Activated effector memory CD4-positive, alpha-beta T cell treated with Interleukin-2 at 50 U/mL for 16 hours (primary cell): Measurements from ENCODE around the gene MCTP1.

Source experiments
- DNase-seq: peaks from one replicate; pipeline ENCODE4 v3.0.0-alpha.2; 2020

Gene MCTP1

DNA sequence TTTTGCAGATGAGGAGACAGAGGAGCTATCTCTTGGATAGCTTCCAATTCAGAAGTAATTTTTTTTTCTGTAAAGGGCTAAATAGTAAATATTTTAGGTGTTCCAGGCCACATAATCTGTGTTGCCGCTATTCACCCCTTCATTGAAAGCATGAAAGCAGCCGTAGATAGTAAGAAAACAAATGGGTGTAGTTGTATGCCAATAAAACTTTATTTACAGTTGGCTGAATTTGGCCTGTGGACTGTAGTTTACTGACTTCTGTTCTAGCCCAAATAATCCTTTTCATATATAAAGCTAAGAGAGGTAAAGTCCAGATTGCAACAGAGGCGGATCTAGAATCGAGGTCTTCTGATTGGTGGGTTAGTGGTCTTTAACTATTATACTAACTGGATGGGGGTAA, 537.5 kb downstream of the MCTP1 start:
- DNase-seq: no peak

DNA sequence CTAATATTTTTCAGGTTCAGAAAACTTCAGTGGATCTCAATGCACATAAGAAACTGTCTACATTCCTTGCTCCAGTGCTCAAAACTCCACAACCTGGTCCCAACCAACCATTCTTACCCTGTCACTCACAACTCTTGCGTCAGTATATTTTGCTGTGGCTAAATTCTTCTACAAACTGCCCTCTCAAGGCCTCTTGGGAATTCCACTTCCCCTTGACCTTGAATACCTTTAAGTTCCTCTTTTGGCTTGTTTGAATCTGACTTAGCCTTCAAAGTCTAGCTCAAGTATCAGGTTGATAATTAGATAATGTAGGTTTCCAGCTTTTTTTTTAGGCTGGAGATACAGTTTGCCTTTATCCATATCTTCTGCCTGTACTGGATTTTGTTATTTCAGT, 538.2 kb downstream of the MCTP1 start:
- no peak for DNase-seq

DNA sequence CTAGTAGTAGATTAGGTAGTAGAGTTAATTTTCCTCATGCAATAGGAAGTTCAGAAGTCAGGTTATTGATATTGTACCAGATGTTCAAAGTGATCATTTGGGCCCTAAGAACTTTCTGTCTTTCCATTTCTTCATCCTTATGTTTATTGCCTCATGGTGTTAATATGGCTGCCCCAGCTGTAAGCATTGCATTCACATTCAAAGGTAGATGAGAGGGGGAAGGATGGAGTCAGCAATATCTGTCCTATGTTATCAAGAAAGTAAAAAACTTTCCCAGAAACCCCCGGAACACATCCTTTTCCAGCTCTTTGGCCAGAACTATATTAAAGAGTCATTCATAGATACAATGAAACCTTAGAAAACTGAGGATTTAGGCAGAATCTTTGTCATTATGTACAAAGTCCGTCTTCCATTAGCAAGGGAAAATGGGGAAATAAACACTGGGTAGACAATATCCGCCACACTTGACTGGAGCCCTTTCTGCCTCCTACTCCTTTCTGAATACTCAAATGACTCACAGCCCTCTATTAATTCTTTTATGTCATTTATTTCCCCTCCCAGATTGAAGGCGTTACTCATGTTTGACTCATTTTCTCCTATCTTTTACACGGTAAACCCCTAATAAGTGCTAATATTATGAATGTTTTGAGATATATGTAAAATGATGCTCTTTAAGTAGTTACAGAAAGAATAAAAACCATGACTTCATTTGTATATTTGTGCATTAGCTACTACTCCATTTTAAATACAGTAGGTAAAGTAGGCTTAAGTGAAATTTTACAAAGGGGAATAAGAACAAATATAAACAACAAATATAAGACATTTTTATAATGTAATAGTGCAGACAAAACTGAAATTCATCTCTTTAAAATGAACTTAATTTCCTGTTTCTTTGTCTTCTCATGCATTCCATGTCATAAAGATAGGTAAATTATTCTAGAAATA, 538.8 kb downstream of the MCTP1 start:
- no peak for DNase-seq

DNA sequence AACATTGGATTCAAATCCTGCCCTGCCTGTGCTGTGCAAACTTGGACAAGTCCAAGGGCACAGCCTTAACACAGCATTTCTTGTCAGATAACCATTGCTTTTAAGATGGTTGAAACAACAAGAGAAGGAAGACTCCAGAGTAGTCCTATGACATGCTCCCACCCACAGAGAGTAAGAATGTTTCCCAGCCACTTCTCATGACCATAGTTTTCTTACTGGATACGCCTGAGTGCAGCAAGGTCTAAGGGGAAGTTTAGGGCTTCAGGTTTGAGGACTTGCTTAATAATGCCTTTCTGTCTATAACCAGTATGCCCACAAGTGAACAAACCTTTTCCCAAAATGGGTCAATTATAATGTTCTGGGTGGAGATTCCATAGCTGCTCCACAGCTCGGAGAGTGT, 540.0 kb downstream of the MCTP1 start:
- no peak for DNase-seq

DNA sequence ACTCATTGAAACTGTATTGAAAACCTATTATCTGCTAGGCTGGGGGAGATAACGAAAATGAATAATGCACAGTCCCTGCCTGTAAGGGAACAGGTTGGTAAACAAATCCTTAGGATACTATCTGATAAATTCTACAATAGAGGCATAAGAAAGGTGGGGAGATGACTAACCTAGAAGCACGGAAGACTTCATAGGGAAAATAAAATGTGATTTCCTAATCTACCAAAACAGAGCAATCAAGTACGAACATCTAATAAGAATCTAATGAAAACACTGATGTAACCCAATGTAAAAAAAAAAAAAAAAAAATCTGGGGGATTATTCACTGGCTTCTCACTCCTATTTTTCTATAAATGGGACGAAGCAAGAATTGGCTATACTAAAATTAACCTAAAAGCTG, 542.0 kb downstream of the MCTP1 start:
- no peak for DNase-seq

DNA sequence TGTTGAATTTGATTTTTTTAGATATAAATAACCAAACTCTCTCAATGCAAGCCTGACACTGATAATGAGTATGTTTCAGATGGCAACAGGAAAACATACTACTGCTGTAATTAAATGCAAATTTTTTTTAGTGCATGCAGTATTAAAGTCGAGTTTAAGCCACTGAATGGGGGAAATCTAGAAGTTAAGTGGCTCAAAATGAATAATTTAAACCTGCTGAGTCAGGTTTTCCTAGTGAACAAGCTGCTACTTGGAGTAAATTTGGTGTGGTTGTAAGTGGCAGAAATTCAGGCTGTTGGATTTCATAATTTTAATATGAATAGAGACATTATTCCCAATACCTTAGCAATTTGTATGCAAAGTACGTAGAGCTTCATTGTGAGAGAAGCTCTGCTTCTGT, 544.6 kb downstream of the MCTP1 start:
- DNase-seq: no peak

DNA sequence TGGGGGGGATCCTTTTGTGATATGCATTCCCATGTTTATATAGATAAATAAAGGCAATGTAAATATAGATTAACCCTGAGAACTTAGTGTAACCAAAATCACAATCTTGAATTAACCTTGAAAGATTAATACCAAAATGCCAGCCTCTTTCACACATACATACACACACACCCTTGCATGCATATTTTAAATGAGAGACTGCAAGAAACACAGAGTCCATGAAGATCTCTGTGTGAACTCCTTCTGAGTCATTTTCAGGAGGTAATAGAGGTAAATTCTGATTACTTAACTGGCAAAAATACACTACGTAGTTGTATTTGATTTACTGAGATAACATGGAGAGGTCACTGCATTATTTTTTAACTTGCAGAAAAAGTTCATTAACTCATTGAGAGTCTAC, 548.4 kb downstream of the MCTP1 start:
- DNase-seq: no peak

DNA sequence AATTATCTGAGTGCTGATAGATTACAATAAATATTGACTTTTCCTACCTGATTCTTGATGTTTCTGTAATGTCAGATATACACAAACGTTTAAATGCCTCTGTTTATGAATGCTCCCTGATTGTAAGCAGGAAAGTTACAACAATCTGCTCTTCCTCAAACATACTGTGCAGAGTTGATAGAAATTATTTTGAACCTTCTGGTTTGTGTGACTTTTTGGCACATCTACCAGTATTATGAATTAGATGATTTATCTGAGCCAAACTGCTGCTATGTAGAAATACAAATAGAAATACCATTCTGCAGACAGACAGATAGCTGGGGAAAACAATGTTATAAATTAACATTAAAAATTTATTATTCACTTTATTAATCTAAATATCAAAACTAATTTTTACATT, 553.4 kb downstream of the MCTP1 start:
- DNase-seq: no peak

DNA sequence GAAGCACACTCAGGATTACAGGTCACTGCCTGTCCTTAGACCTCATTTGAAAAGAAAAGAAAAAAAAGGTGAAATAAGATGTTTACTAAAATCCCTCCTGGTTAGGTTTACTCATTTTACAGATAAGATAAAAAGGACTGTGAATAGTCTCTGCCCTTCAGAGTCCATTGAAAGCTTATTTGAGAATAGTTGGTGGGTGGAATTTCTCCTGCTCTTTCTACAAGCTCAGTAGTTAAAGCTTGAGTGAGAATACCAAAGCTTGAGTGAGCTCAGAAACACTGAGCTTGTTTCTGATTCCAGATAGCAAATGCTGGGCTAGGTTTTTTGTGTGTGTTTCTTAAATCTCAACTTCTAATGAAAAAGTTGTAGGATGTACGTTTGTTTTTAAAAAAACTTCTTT, 559.8 kb downstream of the MCTP1 start:
- no peak for DNase-seq

DNA sequence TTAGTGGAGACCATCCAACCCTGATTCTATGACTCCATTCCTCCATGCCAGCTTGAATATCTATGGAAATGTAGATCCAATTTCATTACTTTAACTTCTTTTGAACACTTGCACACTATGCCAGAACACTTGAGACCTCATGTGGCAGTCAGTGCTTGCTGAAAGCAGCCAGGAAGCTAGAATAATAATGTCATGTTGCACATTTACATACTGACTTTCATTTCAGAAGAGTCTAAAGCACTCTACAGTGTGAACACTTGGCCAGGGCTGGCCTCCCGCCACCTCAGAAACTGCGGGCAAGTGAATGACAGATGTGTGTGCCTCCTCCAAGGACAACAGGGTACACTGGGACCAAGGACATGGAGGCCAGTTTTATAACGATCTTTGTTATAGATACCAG, 569.1 kb downstream of the MCTP1 start:
- no peak for DNase-seq

DNA sequence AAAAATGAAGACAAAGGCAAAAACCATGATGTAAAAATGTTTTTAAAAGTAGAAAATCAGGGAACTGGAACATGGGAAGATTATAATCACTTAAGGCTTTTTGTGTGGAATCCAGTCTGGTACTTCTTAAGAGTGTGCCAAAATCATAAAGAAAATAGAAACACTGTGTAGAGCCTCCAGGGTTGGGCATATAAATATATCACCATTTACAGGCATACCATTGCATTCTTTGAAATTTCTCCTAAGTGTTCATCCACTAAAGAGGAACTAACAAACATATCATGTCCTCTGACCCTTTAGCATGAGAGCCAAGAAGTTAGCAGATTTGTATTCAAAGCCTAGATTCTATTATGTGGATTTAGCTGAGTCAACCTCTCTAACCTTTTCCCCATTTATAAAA, 573.1 kb downstream of the MCTP1 start:
- DNase-seq: no peak

DNA sequence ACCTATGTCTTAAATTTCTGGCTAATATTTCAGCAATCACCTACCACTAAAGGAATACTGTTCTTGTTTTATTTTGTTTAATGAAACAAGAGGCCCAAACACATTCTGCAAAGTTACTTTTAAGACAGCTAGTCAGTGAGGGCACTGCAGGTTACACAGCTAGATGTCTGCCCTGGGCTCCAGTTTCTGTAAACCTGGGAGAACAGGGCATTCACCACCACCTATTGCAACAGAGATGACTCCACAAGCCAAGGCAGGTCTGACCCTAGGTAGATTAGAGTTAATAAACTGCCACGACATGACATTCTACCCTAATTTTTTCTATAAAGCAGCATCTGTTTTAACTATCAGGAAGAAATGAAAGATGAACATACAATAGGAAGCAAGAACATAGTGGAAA, 575.6 kb downstream of the MCTP1 start:
- DNase-seq: no peak

DNA sequence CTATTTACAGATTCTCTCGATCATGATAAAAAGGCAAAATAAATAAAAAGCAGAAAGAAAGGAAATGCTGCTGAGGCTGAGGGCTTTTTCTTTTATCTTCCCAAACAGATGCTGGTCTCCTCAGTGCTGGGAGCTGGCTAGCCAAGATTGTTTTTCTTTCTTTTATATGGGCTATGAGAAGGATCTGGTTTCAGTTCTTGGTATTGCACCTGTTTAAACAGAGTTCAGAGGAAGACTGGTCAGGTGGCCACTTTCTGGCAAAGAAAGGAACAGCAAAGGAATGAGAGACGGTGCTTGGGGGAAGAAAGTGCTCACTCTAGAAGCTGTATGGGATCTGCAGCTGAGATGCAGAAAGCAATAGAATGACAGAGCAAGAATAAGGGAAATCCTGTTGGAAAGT, 577.5 kb downstream of the MCTP1 start:
- no peak for DNase-seq

DNA sequence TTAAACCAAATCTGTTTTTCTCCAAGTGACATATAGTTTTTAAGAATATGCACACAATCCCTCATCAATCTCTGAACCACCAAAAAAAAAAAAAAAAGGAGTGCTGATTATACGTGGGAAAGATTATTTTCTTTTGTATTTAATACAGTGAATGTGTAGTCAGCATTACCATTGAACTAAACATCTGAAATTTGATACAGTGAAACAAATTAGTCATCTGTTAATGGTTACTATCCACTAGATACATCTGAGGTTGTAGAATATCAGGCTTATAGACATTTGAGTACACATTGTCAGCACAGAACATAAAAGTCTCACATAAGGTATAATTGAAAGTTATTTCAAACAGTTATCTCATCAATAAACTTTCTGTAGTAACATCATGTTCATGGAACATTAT, 579.5 kb downstream of the MCTP1 start:
- DNase-seq: no peak

DNA sequence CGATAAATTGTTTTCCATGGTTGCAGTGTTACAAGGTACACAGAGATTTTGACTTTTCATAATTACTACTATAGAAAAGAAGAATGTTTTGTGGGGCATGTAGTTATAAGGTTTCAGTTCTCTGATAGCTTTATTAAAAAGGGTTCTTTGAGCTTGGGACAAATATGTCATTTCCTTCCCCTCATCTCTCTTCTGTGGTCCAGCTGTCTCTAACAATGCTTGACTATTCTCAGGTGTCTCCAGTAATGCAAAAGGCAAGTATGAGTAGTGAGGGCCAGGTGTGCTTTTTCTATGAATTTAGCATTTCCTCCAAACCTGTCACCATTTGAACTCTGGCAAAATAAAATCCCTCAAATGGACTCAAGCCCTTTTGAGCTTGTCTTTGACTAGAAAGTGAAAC, 582.2 kb downstream of the MCTP1 start:
- no peak for DNase-seq

DNA sequence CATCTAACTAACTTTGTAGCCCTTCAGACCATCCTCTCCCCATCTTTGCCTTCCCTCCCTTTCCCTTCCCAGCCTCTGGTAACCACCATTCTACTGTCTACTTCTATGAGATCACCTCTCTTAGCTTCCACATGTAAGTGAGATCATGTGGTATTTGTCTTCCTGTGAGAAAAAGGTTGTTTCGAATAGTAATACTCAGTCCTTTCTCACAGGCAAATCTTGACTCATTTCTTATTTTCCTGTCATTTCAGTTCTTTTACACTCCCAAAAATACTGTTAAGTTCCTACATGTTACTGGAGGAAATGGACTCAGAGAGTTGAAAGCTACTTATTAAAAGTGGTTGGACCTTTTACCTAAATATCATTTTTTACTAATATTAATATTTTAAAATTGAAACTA, 584.3 kb downstream of the MCTP1 start:
- DNase-seq: no peak

DNA sequence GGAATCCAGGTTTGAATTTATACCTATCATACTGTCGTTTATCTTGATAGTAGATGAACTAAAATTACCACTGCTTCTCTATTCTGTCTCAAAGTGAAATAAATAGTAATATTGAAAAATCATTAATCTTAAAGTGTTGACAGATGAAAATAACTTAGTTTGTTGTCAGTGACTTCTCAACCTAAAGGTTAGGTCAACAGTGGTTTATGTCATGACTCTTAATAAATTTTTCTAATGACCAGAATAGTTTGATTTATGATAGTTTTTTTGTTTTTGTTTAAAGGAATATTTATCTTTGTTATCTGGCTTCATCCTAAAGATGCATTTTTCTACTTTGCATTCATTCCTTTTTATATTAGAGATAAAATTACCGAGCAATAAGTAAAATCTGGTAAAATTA, 585.3 kb downstream of the MCTP1 start:
- no peak for DNase-seq

DNA sequence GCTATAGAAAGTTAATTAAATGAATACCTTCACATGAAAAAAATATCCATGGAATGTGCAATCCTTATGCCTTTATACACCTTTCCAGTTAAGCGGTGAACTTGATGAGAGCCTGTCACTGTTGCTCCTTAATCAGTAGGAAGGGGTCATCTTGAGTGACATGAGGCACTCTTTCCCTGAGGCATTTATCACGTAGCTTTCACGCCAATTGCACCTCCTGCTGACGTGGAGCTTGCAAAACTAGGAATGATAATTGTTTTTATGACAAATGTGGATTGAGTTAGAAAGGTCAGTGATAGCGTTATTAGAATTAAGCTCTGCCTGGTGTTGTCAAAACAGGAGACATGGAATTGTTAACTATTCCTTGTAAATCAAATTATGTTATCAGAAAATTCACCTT, 586.7 kb downstream of the MCTP1 start:
- no peak for DNase-seq

DNA sequence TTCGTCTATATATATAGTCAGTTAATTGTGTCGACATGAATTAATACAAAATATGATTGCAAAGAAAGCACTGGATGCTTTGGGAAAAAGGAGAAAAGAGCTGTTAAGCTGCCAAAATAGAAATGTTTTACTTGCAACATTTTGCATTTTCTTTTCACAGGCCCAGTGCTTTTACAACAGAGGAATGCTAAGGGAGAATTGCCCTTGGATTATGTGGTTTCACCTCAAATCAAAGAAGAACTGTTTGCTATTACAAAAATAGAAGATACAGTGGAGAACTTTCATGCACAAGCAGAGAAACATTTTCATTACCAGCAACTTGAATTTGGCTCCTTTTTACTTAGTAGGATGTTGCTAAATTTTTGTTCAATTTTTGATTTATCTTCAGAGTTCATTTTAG, 590.2 kb downstream of the MCTP1 start:
- DNase-seq: no peak

DNA sequence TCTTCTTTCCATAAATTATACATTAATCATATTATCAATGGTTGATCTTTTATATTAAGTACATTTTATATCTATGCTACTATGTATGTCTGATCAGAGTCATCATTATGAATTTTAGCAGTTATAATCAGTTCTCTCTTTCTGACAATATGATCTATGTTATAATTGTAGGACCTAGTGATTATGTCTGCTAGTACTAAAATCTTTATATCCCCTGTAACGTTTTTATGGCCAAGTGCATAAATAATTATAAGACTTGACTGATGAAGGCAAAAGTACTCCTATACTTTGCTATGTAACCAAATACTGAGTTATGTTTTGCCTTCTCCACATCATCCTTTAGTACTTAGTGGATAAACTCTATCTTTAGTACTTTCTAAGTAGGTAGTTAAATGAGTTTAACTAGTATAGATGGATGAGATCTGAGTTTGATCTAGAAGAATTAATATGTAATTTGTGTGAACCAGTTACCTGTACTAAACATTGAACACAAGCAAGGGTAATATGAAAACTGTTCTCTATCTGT, 591.0 kb downstream of the MCTP1 start:
- no peak for DNase-seq

DNA sequence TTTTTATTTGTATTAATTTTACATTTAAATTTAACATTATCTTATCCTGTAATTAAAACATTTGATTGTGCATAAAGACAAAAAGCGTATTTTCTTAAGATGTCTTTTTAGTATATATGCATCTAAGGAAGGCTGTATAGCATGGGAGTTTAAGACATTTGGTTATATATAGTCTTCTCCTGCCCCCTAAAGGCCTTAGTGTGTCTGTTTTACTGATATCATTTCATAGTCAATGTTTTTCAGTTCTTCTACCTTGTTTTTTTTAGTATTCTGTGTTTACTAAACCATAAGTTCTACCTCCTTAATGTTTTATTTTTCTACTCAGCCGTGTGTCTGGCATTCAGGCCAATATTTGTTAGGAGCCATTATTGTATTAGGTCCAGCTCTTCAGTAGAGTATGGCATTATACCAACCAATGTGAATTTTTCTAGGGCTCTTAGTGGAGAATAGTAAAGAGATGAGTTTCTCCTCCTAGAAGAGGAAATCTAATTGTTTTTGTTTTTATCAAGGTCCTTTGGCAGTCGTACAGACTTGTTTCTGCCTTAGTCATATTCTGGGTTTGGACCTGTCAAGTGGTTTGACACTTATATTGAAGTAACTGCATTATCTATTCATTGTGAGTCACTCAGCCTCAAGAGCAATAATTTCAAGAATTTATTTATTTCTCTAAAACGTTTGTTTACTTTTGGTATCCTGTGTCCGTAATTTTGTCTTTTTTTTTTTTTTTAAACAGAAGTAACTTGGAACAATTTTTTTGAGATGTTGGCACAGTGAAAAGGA, 591.7 kb downstream of the MCTP1 start:
- DNase-seq: no peak

DNA sequence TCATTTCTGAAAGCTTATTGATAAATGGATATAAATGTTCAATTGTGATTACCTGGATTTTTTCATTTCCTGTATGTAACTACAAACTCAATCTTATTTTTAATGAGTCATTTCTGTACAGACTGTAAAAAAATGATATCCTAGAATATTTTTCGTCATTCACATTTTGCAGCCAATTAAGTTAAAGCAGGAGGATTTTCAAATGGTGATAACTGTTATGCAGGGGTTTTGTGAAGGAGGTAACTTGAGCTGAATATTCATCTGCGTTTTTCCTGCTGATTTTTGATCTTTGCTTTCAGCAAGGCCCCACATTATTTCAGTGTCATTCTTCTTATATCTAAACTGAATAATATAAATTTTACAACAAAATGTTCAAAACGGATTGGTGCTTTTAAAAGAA, 592.3 kb downstream of the MCTP1 start:
- DNase-seq: no peak

DNA sequence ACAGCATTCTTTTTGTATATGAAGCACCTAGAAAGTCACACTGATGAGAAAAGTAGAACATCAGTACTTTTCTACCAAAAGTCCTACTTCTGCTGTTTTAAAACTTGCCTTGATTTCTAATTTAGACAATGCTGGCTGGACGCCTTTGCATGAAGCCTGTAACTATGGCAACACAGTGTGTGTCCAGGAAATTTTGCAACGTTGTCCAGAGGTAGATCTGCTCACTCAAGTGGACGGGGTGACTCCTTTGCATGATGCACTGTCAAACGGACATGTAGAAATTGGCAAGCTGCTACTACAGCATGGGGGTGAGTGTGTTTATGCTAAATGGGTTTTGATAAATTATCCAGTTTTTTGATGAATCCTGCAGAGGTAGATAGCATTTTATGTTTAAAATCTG, 592.9 kb downstream of the MCTP1 start:
- DNase-seq: no peak

DNA sequence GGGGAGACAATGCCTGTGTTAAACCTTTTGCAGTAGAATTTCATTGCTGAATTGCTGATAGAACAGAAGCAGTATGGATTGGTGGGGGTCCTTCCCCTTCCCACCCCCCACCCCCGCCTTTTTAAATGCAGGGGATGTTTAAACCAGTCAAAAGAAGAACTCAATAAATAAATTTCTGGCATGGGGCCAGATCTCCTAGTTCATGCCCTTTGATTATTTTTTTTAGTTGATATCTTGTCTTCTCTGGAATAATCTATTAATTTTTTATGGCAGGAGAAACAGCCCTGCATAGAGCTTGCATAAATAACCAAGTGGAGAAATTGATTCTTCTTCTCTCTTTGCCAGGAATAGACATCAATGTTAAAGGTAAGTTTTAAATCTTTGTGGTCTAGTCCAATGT, 593.6 kb downstream of the MCTP1 start:
- no peak for DNase-seq
